T47D (cell line): Measurements from ENCODE around the gene EP400.

ENCODE experiments used
- DNase-seq, 2 experiments: peaks; one replicate each; pipeline versions ENCODE4 v3.0.0 to v3.0.0-alpha.2; 2011 to 2012; ENCODE audit warnings: low read depth in 1 of 2, low spot score in 1 of 2
- JUND ChIP-seq: IDR thresholded peaks from 2 replicates; pipeline ENCODE4 v1.6.1; 2012; ENCODE audit warnings: low read depth
- in situ Hi-C: cut with HindIII; loops from 2 replicates; pipeline ENCODE4 v1.10.0; 2016; ENCODE audit warnings: low sequenced_read_pairs, low pct_unique_long_range_greater_than_20kb

The EP400 gene

DNA sequence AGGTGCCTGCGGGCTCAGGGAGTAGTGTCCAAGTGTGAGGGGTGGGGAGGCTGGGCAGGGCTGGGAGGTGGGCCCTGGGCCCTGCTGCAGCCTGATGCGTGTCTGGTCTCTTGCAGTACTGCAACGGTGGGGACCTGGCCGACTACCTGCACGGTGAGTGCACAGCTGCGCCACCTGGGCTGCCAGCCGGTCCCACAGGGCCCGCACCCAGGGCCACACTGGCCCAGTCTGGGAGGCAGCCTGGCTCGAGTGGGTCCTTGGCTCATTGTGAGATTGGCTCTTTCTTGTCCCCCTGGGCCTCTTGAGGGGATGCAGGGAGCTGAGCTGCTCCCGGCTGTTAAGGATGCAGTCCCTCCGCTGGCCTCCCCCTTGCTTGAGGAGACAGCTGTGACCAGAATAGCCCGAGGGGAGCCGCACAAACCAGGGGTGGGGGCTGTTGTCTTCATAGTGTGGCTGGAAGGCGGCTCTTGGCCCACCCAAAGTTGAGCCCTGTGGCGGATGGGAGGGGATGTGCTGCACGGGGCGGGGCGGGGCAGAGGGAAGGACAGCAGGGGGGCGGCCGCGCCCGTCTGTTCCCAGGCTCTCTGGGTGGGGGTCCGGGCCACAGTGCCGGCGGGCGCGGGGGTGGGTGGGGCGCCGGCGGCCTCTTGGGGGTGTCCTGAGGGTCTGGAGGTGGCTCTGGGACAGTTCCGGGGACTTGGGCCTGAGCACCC is 42.2 kb upstream of the EP400 start:
- in situ Hi-C loops = no loop called here
- no peak for TF ChIP-seq JUND
- no peak for DNase-seq

DNA sequence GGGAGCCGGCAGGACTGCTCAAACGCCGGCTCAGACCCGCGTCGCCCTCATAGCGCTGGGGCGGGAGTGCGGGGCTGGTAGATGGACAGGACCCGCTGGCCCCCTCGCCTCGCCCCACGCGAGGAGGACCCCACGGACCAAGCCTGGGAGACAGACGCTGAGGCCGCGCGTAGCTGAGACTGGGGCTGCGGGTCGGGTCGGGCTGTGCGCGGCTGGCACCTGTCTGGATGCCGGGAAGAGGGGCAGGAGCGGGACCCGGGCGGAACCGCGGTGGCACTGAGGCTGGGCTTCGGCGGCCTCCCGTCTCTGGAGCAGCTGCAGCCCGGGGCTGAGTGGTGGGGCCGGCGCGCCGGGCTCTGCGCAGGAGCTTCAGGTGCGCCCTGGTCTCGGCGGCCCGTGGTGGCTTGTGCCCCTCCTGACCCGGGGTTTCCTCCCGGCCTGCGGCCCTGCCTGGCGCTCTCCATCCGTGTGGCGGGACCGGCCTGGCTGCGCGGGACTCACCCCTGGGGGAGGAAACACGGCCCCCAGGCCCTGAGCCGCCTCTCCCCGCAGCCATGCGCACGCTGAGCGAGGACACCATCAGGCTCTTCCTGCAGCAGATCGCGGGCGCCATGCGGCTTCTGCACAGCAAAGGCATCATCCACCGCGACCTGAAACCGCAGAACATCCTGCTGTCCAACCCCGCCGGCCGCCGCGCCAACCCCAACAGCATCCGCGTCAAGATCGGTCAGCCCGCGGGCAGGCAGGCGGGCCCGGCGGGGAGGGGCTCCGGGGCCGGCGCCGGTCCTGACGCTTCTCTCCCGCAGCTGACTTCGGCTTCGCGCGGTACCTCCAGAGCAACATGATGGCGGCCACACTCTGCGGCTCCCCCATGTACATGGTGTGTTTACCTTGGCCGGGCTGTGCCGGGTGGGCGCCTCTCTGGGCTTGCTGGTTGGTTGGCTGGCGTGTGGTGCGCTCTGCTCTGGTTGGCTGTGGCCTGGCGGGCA is 41.4 kb upstream of the EP400 start:
- in situ Hi-C loops = no loop called here
- no peak for TF ChIP-seq JUND

GRCh38 chr12:131909081-131909751 is 40.5 kb upstream of the EP400 start:
- DNase-seq = no peak
- in situ Hi-C loops = no loop called here
- no peak for TF ChIP-seq JUND

More for the DNA sequence above, 41.4 kb upstream of the EP400 start:
- DNase-seq = no peak

DNA sequence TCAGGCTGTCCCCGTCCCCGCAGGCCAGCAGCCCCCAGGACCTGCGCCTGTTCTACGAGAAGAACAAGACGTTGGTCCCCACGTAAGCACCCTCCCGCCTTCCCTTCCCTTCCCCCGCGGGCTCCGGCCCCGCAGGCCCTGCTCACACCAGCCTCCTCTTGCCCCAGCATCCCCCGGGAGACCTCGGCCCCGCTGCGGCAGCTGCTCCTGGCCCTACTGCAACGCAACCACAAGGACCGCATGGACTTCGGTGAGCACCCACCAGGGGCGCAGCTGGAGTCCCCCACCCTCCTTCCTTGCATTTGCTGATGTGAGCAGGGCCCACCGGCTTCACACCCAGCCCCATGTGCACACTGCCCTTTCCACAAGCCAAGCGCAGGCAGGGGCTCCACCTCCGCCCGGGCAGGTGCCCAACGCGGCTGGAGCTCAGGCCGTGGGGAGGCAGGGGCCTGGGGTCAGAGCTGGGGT is 40.0 kb upstream of the EP400 start:
- in situ Hi-C loops = no loop called here
- DNase-seq = no peak
- TF ChIP-seq JUND = no peak

DNA sequence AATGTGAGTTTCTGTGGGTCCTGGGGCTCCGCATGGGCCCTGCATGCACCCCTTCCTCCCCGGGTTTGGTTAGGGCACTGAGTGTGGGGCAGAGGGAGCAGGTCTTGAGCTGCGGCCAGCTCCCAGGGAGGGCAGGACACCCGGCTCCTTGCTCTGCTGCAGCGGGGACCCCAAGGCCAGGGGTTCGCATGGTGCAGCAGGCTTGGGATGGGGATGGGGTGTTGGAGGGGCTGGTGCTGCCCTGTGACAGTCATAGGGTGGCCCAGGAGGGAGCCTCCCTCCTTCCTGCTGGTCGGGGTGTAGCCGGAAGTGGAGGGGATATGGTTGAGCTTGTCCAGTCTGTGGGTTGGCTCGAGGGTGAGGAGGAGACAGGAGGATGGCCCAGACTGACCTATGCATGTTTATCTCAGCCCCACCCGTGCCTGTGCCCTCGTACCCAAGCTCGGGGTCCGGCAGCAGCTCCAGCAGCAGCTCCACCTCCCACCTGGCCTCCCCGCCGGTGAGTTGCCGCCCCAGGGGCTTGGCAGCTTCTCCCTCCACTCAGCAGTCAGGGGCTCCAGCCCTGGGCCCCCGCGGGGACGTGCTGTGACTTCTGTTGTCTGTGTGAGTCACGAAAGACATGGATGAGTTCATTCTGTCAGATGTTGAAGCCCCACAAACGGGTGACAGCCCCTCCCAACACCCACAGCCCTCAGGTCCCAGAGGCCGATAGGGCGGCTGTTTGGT is 39.3 kb upstream of the EP400 start:
- in situ Hi-C loops = no loop called here
- DNase-seq = no peak

GRCh38 chr12:131911028-131911650 is 38.6 kb upstream of the EP400 start:
- no peak for DNase-seq
- in situ Hi-C loops = no loop called here
- TF ChIP-seq JUND = no peak

More for the DNA sequence above, 39.3 kb upstream of the EP400 start:
- no peak for TF ChIP-seq JUND

GRCh38 chr12:131911851-131912477 is 37.8 kb upstream of the EP400 start:
- DNase-seq = no peak
- in situ Hi-C loops = no loop called here
- no peak for TF ChIP-seq JUND

- no peak for DNase-seq
Observed at GRCh38 chr12:131912518-131913274, 37.0 kb upstream of the EP400 start.

GRCh38 chr12:131913666-131914065 is 36.1 kb upstream of the EP400 start:
- TF ChIP-seq JUND = no peak
- in situ Hi-C loops = no loop called here
- DNase-seq = no peak

More at GRCh38 chr12:131912518-131913274, 37.0 kb upstream of the EP400 start:
- TF ChIP-seq JUND = no peak
- in situ Hi-C loops = no loop called here

- DNase-seq = no peak
- in situ Hi-C loops = no loop called here
- TF ChIP-seq JUND = no peak
Observed at GRCh38 chr12:131914179-131914702, 35.5 kb upstream of the EP400 start.
